ENCODE data around the gene RHOT2. TPM values are rescaled to one million over a fixed set of nuclear protein-coding genes. Genes with fewer than 3 reads are reported as not detected.

The RHOT2 gene
- total RNA-seq, 1 donor from 2014 or later: 121 TPM

GRCh38 chr16:676565-676902 is 8.6 kb downstream of the RHOT2 start:
- no peaks in the 10 kb centered on the region for H3K9me3 Mint-ChIP-seq (ENCODE audit: unreplicated experiment)
- no peak for DNase-seq (ENCODE audit: low spot score)
- H3K27me3 Mint-ChIP-seq (ENCODE audit: unreplicated experiment): peaks cover 14% of the 10 kb centered on the region
- no peak overlapping the region for H3K4me3 Mint-ChIP-seq (ENCODE audit: unreplicated experiment)
- no peak overlapping the region for H3K27ac Mint-ChIP-seq (ENCODE audit: unreplicated experiment)
- no peaks in the 10 kb centered on the region for H3K36me3 Mint-ChIP-seq (ENCODE audit: low read depth, unreplicated experiment)
- peaks cover 3% of the 10 kb centered on the region for H3K4me1 Mint-ChIP-seq (ENCODE audit: unreplicated experiment)
- no peak for TF ChIP-seq CTCF (IDR thresholded peaks at IDR 0.05; ENCODE audit: unreplicated experiment)

- Mint-ChIP-seq H3K4me3 (ENCODE audit: unreplicated experiment) (no peak overlapping the region), H3K27me3 (ENCODE audit: unreplicated experiment) (peaks cover 15% of the 10 kb centered on the region), H3K9me3 (ENCODE audit: unreplicated experiment) (no peaks in the 10 kb centered on the region), H3K4me1 (ENCODE audit: unreplicated experiment) (peaks cover 3% of the 10 kb centered on the region), H3K36me3 (ENCODE audit: low read depth, unreplicated experiment) (no peaks in the 10 kb centered on the region), H3K27ac (ENCODE audit: unreplicated experiment) (no peak overlapping the region)
- no peak for TF ChIP-seq CTCF (IDR thresholded peaks at IDR 0.05; ENCODE audit: unreplicated experiment)
- DNase-seq (ENCODE audit: low spot score): no peak
Measured at GRCh38 chr16:676913-677312, 9.0 kb downstream of the RHOT2 start.

GRCh38 chr16:677316-678190 is 9.6 kb downstream of the RHOT2 start:
- Mint-ChIP-seq H3K9me3 (ENCODE audit: unreplicated experiment) (no peaks in the 10 kb centered on the region), H3K4me1 (ENCODE audit: unreplicated experiment) (peaks cover 5% of the 10 kb centered on the region), H3K36me3 (ENCODE audit: low read depth, unreplicated experiment) (peaks cover 3% of the 10 kb centered on the region), H3K27me3 (ENCODE audit: unreplicated experiment) (peaks cover 20% of the 10 kb centered on the region), H3K4me3 (ENCODE audit: unreplicated experiment) (no peak overlapping the region), H3K27ac (ENCODE audit: unreplicated experiment) (no peak overlapping the region)
- no peak for TF ChIP-seq CTCF (IDR thresholded peaks at IDR 0.05; ENCODE audit: unreplicated experiment)
- no peak for DNase-seq (ENCODE audit: low spot score)

GRCh38 chr16:678209-678857 is 10.4 kb downstream of the RHOT2 start:
- H3K27ac Mint-ChIP-seq (ENCODE audit: unreplicated experiment): no peak overlapping the region
- H3K27me3 Mint-ChIP-seq (ENCODE audit: unreplicated experiment): peaks cover 20% of the 10 kb centered on the region
- H3K4me1 Mint-ChIP-seq (ENCODE audit: unreplicated experiment): peaks cover 6% of the 10 kb centered on the region
- no peak overlapping the region for H3K4me3 Mint-ChIP-seq (ENCODE audit: unreplicated experiment)
- no peak for DNase-seq (ENCODE audit: low spot score)
- no peaks in the 10 kb centered on the region for H3K9me3 Mint-ChIP-seq (ENCODE audit: unreplicated experiment)
- TF ChIP-seq CTCF (IDR thresholded peaks at IDR 0.05; ENCODE audit: unreplicated experiment): no peak
- H3K36me3 Mint-ChIP-seq (ENCODE audit: low read depth, unreplicated experiment): peaks cover 5% of the 10 kb centered on the region

Data from endothelial cell (in vitro differentiated cells).